Measurements from ENCODE around the gene TYRO3. TPM values are rescaled to one million over a fixed set of nuclear protein-coding genes. Genes with fewer than 3 reads are reported as not detected.

Gene TYRO3
- total and polyA plus RNA-seq, 2 of the 13 experiments (the other 11 are each of a cell fraction or from before 2014, with no cell fraction given) = 24.0 to 43.6 TPM

DNA sequence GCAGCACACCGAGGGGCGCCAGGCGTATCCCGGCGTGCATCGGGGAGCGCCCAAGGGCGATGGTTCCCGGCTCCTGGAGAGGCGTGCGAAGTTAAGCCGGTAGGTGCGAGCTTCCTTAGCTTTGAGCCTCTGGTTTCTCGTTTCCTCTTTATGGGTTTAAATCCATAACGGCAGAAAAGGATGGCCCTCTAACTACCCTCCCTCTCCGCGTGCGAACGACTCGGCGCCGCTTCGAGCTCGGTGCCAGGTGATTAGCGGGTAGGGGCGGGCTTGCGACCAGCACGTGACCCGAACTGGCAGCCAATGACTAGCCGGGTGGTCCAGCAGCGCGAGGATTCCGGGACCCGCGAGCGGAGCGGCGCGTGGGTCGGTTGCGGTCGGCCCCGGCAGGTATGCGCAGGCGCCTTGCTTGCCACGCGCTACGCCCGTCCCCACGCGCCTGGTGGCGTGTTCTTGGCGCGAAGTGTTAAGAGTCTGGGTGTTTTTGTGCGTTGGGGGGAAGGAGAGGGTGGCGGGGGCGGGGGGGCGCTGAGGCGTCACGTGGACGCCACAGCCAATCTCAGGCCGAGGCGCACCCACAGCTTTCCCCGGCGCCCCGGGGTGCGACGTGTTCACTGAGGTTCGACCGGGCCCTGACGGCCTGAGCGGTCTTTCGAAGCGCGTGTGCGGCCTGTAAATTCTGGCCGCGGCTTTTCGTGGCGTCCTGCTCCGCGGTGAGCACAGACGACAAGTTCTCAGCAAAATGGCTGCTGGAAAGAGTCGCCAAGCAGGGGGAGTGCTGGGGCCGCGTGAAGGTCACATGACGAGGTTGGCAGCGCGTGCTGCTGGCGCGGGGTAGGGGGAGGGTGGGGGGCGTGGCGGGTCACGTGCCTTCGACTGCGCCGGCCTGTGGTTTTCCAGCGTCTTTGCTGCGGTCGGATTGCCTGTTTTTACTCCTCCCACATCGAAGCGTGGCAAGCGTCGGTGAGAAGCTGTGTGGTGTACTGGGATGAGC lies 62.5 kb downstream of the TYRO3 start (continued):
- TF ChIP-seq TMF1 (CRISPR knock-in tag; IDR thresholded peaks at IDR 0.05; ENCODE audit: low read depth) (peak; percentile 99), MZF1 (CRISPR knock-in tag; IDR thresholded peaks at IDR 0.05; ENCODE audit: borderline replicate concordance) (0 out of 2 replicates have a peak, but pooled peaks have one; percentile 54), MBD4 (IDR thresholded peaks at IDR 0.05; ENCODE audit: borderline replicate concordance, low read length) (no peak), HNRNPLL (IDR thresholded peaks at IDR 0.05; ENCODE audit: low read depth, low read length, poor library complexity, severe bottlenecking) (peak; percentile 59), TBL1XR1 (IDR thresholded peaks at IDR 0.05; ENCODE audit: borderline replicate concordance, low read length, partially characterized antibody) (no peak), EZH2 (conservative IDR thresholded peaks at IDR 0.05; ENCODE audit: low read depth, low read length) (no peak), JUNB (CRISPR knock-in tag; IDR thresholded peaks at IDR 0.05; ENCODE audit: borderline replicate concordance) (peak; percentile 94), ZNF557 (CRISPR knock-in tag; IDR thresholded peaks at IDR 0.05) (peak; percentile 96), MXD4 (CRISPR knock-in tag; IDR thresholded peaks at IDR 0.05) (peak; percentile 93), FOXK1 (CRISPR knock-in tag; IDR thresholded peaks at IDR 0.05; ENCODE audit: borderline replicate concordance, low read depth) (no peak; the same call in 1 of the 2 replicates), KDM1A (CRISPR knock-in tag; IDR thresholded peaks at IDR 0.05) (peak; percentile 63), SRSF1 (optimal IDR thresholded peaks at IDR 0.05; ENCODE audit: low read depth, low read length) (no peak), RFX5 (IDR thresholded peaks at IDR 0.05; ENCODE audit: low read depth, low read length) (no peak), CENPX (CRISPR knock-in tag; IDR thresholded peaks at IDR 0.05) (peak; percentile 36; the same call in 1 of the 2 replicates), ELF3 (CRISPR knock-in tag; IDR thresholded peaks at IDR 0.05) (peak; percentile 70; the same call in 1 of the 2 replicates), RBM22 (optimal IDR thresholded peaks at IDR 0.05; ENCODE audit: low read length) (no peak), EHMT2 (IDR thresholded peaks at IDR 0.05; ENCODE audit: borderline replicate concordance, low read depth, low read length) (no peak), CEBPZ (IDR thresholded peaks at IDR 0.05; ENCODE audit: low read length) (no peak), IRF9 (CRISPR knock-in tag; IDR thresholded peaks at IDR 0.05; ENCODE audit: borderline replicate concordance) (peak; percentile 96; the same call in 1 of the 2 replicates), ZNF850 (CRISPR knock-in tag; conservative IDR thresholded peaks at IDR 0.05) (no peak), ZKSCAN5 (CRISPR knock-in tag; IDR thresholded peaks at IDR 0.05) (0 out of 2 replicates have a peak, but pooled peaks have one; percentile 66), SIN3B (IDR thresholded peaks at IDR 0.05; ENCODE audit: low read length) (no peak), RCOR2 (CRISPR knock-in tag; IDR thresholded peaks at IDR 0.05) (peak; percentile 12; the same call in 1 of the 2 replicates)
- TF ChIP-seq, protein P1, sequence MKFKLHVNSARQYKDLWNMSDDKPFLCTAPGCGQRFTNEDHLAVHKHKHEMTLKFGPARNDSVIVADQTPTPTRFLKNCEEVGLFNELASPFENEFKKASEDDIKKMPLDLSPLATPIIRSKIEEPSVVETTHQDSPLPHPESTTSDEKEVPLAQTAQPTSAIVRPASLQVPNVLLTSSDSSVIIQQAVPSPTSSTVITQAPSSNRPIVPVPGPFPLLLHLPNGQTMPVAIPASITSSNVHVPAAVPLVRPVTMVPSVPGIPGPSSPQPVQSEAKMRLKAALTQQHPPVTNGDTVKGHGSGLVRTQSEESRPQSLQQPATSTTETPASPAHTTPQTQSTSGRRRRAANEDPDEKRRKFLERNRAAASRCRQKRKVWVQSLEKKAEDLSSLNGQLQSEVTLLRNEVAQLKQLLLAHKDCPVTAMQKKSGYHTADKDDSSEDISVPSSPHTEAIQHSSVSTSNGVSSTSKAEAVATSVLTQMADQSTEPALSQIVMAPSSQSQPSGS (CRISPR knock-in tag; IDR thresholded peaks at IDR 0.05) = peak; percentile 89

Measured in HepG2 (cell line).